Suprapubic skin (tissue), 4 donors: ENCODE data around the gene KNDC1. TPM values are rescaled to one million over a fixed set of nuclear protein-coding genes. Genes with fewer than 3 reads are reported as not detected.

Source experiments
- DNase-seq, 2 donors: peaks; one replicate each; pipeline ENCODE4 v3.0.0-alpha.2; 2019; ENCODE audit warnings: low spot score in 2 of 2
- H3K27ac ChIP-seq: fragments of 200-600 bp; sonication (generic); one replicate; pipeline ENCODE4 v1.5.1; 2019
- H3K27me3 ChIP-seq: fragments of 200-600 bp; sonication (generic); one replicate; pipeline ENCODE4 v1.5.1; 2019
- H3K36me3 ChIP-seq: fragments of 200-600 bp; sonication (generic); one replicate; pipeline ENCODE4 v1.5.1; 2019
- H3K4me1 ChIP-seq: fragments of 200-600 bp; sonication (generic); one replicate; pipeline ENCODE4 v1.5.1; 2019
- H3K4me3 ChIP-seq: fragments of 200-600 bp; sonication (generic); one replicate; pipeline ENCODE4 v1.5.1; 2019; ENCODE audit warnings: mild to moderate bottlenecking
- H3K9me3 ChIP-seq: fragments of 200-600 bp; sonication (generic); one replicate; pipeline ENCODE4 v1.5.1; 2019
- EP300 ChIP-seq: sonication (generic); formaldehyde crosslinking; IDR thresholded peaks from one replicate; pipeline ENCODE4 v1.6.1; 2017; ENCODE audit warnings: antibody characterized with exemption
- POLR2A ChIP-seq, 2 donors: fragments of 450-650 bp; IDR thresholded peaks; one replicate each; pipeline ENCODE4 v1.6.1; 2017; ENCODE audit warnings: antibody characterized with exemption in 2 of 2, mild to moderate bottlenecking in 2 of 2, moderate library complexity in 2 of 2
- POLR2AphosphoS5 ChIP-seq, 3 donors: sonication (generic); formaldehyde crosslinking; IDR thresholded peaks; one replicate each; pipeline ENCODE4 v1.6.1; 2017; ENCODE audit warnings: antibody characterized with exemption in 3 of 3
- WGBS: methylation state at CpG from one replicate; pipeline ENCODE4 v1.1.5; 2018; 5-methylcytosine and 5-hydroxymethylcytosine counted together
- total RNA-seq, 4 donors: library from RNA; depleted of rRNA; stranded (reverse); fragments of >200 nt; gene quantifications; one replicate each; pipeline ENCODE4 v1.1.0, GENCODE V29; 2016
- TF ChIP-seq, protein P1 (sequence below), 2 donors: fragments of 200-600 bp in 1 of 2; fragments of 450-650 bp in 1 of 2; sonication (generic) in 1 of 2; IDR thresholded peaks; one replicate each; pipeline ENCODE4 v1.5.1; 2016 to 2019; ENCODE audit warnings: antibody characterized with exemption in 2 of 2, mild to moderate bottlenecking in 1 of 2, moderate library complexity in 1 of 2

The KNDC1 gene
- total RNA-seq, 4 donors from 2014 or later, result 0.08 to 2.5 (median 0.58) TPM

- H3K9me3 ChIP-seq, result no peaks in the 10 kb centered on the region
- DNase-seq, result peak; percentile 51 to 79
- WGBS, result 80% methylated on average over 7 of the region's 26 CpGs
These were observed 19.4 kb upstream of the KNDC1 start for GRCh38 chr10:133140417-133141143.

DNA sequence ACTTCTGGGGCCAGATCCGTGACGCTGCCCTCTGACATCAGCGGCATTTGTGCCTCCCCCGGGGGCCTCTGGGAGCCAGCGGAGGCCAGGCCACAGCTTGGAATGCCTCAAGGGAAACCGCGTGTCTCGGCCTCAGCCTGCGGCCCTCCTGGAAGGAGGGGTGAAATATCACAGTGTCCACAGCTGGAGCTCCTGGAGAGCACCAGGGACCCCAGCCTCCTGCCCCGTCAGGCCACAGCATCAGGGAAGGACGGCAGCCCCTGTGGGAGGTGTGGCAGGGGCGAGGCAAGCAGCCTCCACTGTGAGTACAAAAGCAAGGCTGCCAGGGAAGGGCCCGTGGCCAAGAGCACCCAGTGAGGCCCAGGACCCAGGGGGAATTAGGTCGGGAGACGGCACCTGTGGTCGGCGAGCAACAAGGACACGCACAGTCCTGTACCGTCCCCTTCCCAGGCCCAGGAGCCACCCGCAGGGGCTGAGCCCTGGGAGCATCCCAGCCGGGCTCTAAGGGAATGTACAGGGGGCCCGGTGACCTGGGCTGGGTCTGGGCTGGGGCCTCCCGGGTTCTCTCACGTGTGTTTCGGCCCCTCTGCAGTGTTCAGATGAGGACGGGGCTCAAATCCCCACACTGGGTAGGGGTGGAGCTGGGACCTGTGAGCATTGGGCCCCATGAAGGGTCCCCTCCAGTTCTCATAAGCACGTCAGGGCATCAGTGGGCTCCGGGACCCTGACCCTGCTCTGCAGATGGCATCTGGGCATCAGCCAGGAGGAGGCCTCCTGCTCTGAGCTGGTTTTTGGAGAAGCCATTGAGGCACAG, 18.7 kb upstream of the KNDC1 start:
- peak in 1 of 2 donors; percentile 40 for DNase-seq
- no peaks in the 10 kb centered on the region for H3K9me3 ChIP-seq
- TF ChIP-seq POLR2AphosphoS5 (IDR thresholded peaks at IDR 0.05) (no peak), EP300 (no peak), POLR2A (IDR thresholded peaks at IDR 0.05) (no peak)
- TF ChIP-seq, protein P1, sequence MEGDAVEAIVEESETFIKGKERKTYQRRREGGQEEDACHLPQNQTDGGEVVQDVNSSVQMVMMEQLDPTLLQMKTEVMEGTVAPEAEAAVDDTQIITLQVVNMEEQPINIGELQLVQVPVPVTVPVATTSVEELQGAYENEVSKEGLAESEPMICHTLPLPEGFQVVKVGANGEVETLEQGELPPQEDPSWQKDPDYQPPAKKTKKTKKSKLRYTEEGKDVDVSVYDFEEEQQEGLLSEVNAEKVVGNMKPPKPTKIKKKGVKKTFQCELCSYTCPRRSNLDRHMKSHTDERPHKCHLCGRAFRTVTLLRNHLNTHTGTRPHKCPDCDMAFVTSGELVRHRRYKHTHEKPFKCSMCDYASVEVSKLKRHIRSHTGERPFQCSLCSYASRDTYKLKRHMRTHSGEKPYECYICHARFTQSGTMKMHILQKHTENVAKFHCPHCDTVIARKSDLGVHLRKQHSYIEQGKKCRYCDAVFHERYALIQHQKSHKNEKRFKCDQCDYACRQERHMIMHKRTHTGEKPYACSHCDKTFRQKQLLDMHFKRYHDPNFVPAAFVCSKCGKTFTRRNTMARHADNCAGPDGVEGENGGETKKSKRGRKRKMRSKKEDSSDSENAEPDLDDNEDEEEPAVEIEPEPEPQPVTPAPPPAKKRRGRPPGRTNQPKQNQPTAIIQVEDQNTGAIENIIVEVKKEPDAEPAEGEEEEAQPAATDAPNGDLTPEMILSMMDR (IDR thresholded peaks at IDR 0.05), result no peak
- no peaks in the 10 kb centered on the region for H3K36me3 ChIP-seq
- no peak overlapping the region for H3K27ac ChIP-seq
- H3K4me1 ChIP-seq, result peaks cover 2% of the 10 kb centered on the region
- peaks cover 59% of the 10 kb centered on the region for H3K27me3 ChIP-seq
- no peak overlapping the region for H3K4me3 ChIP-seq
- WGBS, result 59% methylated on average over 12 of the region's 28 CpGs

More at GRCh38 chr10:133140417-133141143, 19.4 kb upstream of the KNDC1 start:
- no peak for TF ChIP-seq POLR2A (IDR thresholded peaks at IDR 0.05)
- TF ChIP-seq, protein P1 (IDR thresholded peaks at IDR 0.05), result no peak
- TF ChIP-seq POLR2AphosphoS5 (IDR thresholded peaks at IDR 0.05), result no peak
- TF ChIP-seq EP300, result no peak
- Histone ChIP-seq H3K4me1 (peaks cover 2% of the 10 kb centered on the region), H3K27me3 (peaks cover 55% of the 10 kb centered on the region), H3K27ac (no peak overlapping the region), H3K4me3 (no peak overlapping the region), H3K36me3 (no peaks in the 10 kb centered on the region)

GRCh38 chr10:133141958-133142340, 18.1 kb upstream of the KNDC1 start:
- H3K4me1 ChIP-seq, result peaks cover 2% of the 10 kb centered on the region
- WGBS, result 57% methylated on average over 13 of the region's 27 CpGs
- H3K36me3 ChIP-seq, result no peaks in the 10 kb centered on the region
- H3K27me3 ChIP-seq, result peaks cover 62% of the 10 kb centered on the region
- no peak overlapping the region for H3K27ac ChIP-seq
- H3K4me3 ChIP-seq, result no peak overlapping the region
- TF ChIP-seq, protein P1 (IDR thresholded peaks at IDR 0.05), result no peak
- peak in 1 of 2 donors; percentile 30 for DNase-seq
- H3K9me3 ChIP-seq, result no peaks in the 10 kb centered on the region

DNA sequence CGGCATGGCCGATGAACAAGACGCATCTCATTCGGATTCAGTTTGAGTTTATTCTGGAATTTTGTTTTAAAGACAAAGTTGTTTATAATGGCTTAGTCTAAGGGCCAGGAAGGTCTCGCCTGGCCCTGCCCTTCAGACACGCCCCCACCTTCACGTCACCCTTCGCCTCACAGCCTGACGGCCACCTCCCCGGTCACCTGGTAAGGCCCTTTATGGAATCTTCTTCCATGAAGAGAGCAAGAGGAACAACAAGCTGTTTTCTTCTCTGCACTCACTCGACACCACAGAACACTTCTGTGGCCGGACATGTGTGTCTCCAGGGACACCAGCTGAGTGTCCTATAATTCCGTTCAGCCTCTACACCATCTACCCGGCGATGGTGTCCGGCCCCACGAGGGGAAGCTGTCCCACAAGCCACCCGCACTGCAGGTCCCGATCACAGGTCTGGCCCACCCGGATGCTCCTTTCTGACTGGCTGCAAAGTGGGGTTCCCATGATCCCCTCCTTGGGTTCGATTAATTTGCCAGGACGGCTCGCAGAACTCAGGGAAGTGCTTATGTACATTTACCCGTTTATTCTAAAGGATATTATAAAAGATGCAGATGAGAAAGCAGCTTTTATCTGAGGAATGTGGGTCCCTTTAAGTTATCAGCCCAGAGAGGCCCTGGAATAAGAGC, 17.4 kb upstream of the KNDC1 start:
- peaks cover 65% of the 10 kb centered on the region for H3K27me3 ChIP-seq
- WGBS, result 83% methylated on average over 24 of the region's 24 CpGs
- H3K9me3 ChIP-seq, result no peaks in the 10 kb centered on the region
- no peak overlapping the region for H3K4me3 ChIP-seq
- DNase-seq, result peak in 1 of 2 donors; percentile 50
- no peaks in the 10 kb centered on the region for H3K36me3 ChIP-seq
- TF ChIP-seq POLR2AphosphoS5 (IDR thresholded peaks at IDR 0.05) (no peak), POLR2A (IDR thresholded peaks at IDR 0.05) (no peak), EP300 (no peak)
- TF ChIP-seq, protein P1 (IDR thresholded peaks at IDR 0.05), result no peak
- peaks cover 2% of the 10 kb centered on the region for H3K4me1 ChIP-seq
- no peak overlapping the region for H3K27ac ChIP-seq

GRCh38 chr10:133143200-133143533, 16.9 kb upstream of the KNDC1 start:
- H3K27ac ChIP-seq, result no peak overlapping the region
- no peaks in the 10 kb centered on the region for H3K9me3 ChIP-seq
- no peak for TF ChIP-seq POLR2AphosphoS5 (IDR thresholded peaks at IDR 0.05)
- no peak for TF ChIP-seq POLR2A (IDR thresholded peaks at IDR 0.05)
- TF ChIP-seq, protein P1 (IDR thresholded peaks at IDR 0.05), result no peak
- TF ChIP-seq EP300, result no peak
- H3K4me3 ChIP-seq, result no peak overlapping the region
- H3K27me3 ChIP-seq, result peaks cover 68% of the 10 kb centered on the region
- no peak for DNase-seq
- 55% methylated on average over 6 of the region's 10 CpGs for WGBS
- H3K4me1 ChIP-seq, result peaks cover 2% of the 10 kb centered on the region
- no peaks in the 10 kb centered on the region for H3K36me3 ChIP-seq
